GM19372 (cell line): Measurements from ENCODE around the gene MIDN.
A peak's percentile ranks its signal among the peaks of the same experiment; 100 is the strongest.

Experiments used
- ATAC-seq: cut with Tn5 transposase; IDR thresholded peaks from one replicate; pipeline ENCODE4 v1.9.1; 2021; ENCODE audit warnings: mild to moderate bottlenecking, low read depth, moderate library complexity; ENCODE audit not compliant: unreplicated experiment

The MIDN gene

GRCh38 chr19:1256646-1257474, 8.5 kb downstream of the MIDN start:
- ATAC-seq: no peak

- ATAC-seq: no peak
Observed at GRCh38 chr19:1257475-1258162, 9.2 kb downstream of the MIDN start.

- ATAC-seq: no peak
Observed at GRCh38 chr19:1258163-1258492, 9.7 kb downstream of the MIDN start.

GRCh38 chr19:1258707-1259205, 10.4 kb downstream of the MIDN start:
- no peak for ATAC-seq

- ATAC-seq: no peak
Observed at GRCh38 chr19:1259206-1259875, 11.0 kb downstream of the MIDN start.

GRCh38 chr19:1259876-1260748, 11.7 kb downstream of the MIDN start:
- ATAC-seq: peak; percentile 17

- ATAC-seq: peak; percentile 65
Observed at GRCh38 chr19:1260749-1261537, 12.6 kb downstream of the MIDN start.

GRCh38 chr19:1261538-1261797, 13.1 kb downstream of the MIDN start:
- no peak for ATAC-seq

GRCh38 chr19:1261798-1262622, 13.6 kb downstream of the MIDN start:
- no peak for ATAC-seq

- ATAC-seq: no peak
Observed at GRCh38 chr19:1262623-1263123, 14.3 kb downstream of the MIDN start.

- no peak for ATAC-seq
Observed at GRCh38 chr19:1263188-1263587, 14.8 kb downstream of the MIDN start.

- no peak for ATAC-seq
Observed at GRCh38 chr19:1264801-1265614, 16.6 kb downstream of the MIDN start.

GRCh38 chr19:1265615-1266128, 17.3 kb downstream of the MIDN start:
- ATAC-seq: no peak

- ATAC-seq: peak; percentile 39
Observed at GRCh38 chr19:1266129-1266915, 17.9 kb downstream of the MIDN start.

GRCh38 chr19:1266916-1267476, 18.6 kb downstream of the MIDN start:
- peak; percentile 17 for ATAC-seq

- ATAC-seq: no peak
Observed at GRCh38 chr19:1267477-1268225, 19.3 kb downstream of the MIDN start.
